ENCODE measurements around the gene HLCS.

HLCS gene

DNA sequence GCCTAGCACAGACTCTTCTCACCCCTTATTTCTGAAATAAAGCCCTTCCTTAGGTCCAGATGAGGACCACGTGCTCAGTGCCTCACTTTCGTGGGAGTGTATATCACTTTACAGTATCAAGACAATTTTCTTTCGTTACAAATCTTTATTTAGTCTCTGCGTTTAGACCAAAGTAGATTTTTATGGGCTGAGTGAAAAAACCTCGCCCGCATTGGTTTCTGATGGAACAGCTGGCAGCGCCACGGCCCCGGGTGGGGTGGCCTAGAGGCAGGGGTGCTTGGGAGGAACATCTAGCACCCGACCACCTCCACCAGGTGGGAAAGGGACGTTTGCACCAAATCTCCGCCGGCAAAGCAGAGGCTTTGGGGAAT, 260.0 kb downstream of the HLCS start:
- DNase-seq (ENCODE audit: low read depth in 2 of 2), result no peak
- H3K4me3 ChIP-seq (replicated peaks in 1 of 2; ENCODE audit: low read depth in 2 of 2, low read length in 2 of 2), result no peak overlapping the region

DNA sequence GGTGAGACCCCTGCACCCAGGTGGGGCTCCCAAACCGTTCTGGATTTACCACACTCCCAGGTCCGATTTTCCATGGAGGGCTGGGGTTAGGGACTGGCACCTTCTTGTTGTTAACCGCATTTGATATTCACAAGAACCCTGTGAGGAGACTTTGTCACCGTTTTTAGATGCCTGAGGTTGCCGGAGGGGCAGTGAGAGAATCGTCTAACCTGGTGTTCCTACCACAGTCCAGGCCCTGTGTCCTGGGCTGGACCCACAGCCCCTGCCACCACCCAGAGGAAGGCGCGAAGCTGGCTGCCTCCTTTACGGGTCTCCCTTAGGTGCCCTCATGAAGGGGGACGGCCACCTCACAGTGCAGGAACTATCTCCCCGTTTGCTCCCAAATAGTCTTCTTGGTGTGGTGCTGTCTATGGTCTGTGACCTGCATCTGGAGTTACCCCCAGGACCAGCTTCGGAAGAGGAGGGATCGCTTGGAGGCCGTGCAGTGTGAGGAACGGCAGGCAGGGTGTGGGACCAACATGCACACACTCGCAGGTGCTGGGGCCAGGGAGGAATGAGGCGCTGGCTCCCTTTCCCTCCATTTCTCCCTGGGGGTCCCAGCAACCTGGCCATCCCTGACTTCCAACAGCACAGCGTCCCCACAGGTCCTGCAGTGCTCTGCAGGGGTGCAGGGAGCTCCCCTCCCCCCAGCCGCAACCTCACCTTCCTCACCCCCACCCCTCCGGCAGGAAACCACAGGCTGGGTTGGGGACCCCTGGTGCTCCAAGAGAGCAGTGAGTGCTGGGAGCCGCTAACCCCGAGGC, 260.6 kb downstream of the HLCS start:
- no peak for DNase-seq (ENCODE audit: low read depth in 2 of 2)
- H3K4me3 ChIP-seq (replicated peaks in 1 of 2; ENCODE audit: low read depth in 2 of 2, low read length in 2 of 2), result no peak overlapping the region
- TF ChIP-seq CTCF (IDR thresholded peaks at IDR 0.05; ENCODE audit: low read depth, low read length), result peak; percentile 13

More for the DNA sequence above, 260.0 kb downstream of the HLCS start:
- no peak for TF ChIP-seq CTCF (IDR thresholded peaks at IDR 0.05; ENCODE audit: low read depth, low read length)

DNA sequence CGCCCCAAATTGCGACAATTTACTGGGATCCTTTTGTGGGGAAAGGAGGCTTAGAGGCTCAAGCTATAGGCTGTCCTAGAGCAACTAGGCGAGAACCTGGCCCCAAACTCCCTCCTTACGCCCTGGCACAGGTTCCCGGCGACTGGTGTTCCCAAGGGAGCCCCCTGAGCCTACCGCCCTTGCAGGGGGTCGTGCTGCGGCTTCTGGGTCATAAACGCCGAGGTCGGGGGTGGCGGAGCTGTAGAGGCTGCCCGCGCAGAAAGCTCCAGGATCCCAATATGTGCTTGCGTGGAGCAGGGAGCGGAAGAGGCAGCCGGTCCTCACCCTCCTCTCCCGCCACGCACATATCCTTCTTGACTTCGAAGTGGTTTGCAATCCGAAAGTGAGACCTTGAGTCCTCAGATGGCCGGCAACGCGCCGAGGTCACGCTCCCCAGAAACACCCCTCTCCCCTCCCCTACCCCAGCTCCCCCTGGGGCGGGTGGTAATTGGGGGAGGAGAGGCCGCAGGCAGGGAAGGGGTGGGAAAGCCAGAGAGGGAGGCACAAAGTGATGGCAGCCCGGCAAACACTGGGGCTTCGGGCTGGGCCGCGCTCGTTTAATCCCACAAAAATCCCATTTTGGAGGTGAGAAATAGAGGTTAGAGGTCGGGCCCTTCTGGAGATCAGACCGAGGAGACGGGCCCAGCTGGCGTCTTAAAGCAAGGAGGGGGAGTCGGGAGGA, 261.4 kb downstream of the HLCS start:
- H3K4me3 ChIP-seq (replicated peaks in 1 of 2; ENCODE audit: low read depth in 2 of 2, low read length in 2 of 2), result no peak overlapping the region
- no peak for DNase-seq (ENCODE audit: low read depth in 2 of 2)
- no peak for TF ChIP-seq CTCF (IDR thresholded peaks at IDR 0.05; ENCODE audit: low read depth, low read length)

DNA sequence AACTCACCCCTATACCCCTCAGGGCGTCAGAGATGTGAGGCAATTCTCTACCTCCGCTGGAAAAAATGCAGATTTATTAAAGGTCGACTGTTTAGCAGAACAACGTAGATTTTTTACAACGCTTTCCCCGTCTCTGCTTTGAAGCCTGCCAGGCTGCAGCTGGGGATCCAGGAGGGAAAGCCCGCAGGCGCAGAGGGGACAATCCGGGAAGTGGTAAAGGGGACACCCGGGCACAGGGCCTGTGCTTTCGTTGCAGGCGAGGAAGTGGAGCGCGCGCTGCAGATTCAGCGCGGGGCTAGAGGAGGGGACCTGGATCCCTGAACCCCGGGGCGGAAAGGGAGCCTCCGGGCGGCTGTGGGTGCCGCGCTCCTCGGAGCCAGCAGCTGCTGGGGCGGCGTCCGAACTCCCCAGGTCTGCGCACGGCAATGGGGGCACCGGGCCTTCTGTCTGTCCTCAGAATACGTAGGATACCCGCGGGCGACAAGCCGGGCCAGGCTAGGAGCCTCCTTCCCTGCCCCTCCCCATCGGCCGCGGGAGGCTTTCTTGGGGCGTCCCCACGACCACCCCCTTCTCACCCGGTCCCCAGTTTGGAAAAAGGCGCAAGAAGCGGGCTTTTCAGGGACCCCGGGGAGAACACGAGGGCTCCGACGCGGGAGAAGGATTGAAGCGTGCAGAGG, 262.1 kb downstream of the HLCS start:
- no peak for TF ChIP-seq CTCF (IDR thresholded peaks at IDR 0.05; ENCODE audit: low read depth, low read length)
- DNase-seq (ENCODE audit: low read depth in 2 of 2), result no peak
- no peak overlapping the region for H3K4me3 ChIP-seq (replicated peaks in 1 of 2; ENCODE audit: low read depth in 2 of 2, low read length in 2 of 2)

- H3K4me3 ChIP-seq (replicated peaks in 1 of 2; ENCODE audit: low read depth in 2 of 2, low read length in 2 of 2), result no peak overlapping the region
- no peak for DNase-seq (ENCODE audit: low read depth in 2 of 2)
Observed at GRCh38 chr21:36703626-36704280, 262.7 kb downstream of the HLCS start.

More at GRCh38 chr21:36703626-36704280, 262.7 kb downstream of the HLCS start:
- TF ChIP-seq CTCF (IDR thresholded peaks at IDR 0.05; ENCODE audit: low read depth, low read length), result no peak

Data from cardiac fibroblast (primary cell).